ENCODE results near the gene DCAF8L1.

DNA sequence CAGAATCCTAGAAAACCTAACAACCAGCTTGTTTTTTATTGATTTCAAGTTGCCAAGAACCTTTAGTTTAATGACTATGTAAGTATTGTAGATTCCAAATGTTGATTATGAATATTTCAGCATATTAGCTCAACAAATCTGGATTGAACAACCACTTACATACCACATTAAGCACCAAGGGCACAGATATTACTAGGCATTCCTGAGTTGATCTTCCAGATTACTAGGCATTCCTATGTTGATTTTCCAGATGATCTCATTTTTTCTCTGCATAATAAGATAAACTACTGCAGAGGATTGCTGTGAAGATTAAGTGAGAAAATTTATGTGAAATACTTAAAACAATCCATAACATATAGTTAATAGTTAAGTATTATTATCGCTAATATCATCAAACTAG, 17.4 kb upstream of the DCAF8L1 start:
- TF ChIP-seq POLR2AphosphoS5 (IDR thresholded peaks at IDR 0.05; ENCODE audit: insufficient read depth in 1 of 2, low read depth in 1 of 2) (no peak), POLR2A (IDR thresholded peaks at IDR 0.05) (no peak)
- TF ChIP-seq, protein P1, sequence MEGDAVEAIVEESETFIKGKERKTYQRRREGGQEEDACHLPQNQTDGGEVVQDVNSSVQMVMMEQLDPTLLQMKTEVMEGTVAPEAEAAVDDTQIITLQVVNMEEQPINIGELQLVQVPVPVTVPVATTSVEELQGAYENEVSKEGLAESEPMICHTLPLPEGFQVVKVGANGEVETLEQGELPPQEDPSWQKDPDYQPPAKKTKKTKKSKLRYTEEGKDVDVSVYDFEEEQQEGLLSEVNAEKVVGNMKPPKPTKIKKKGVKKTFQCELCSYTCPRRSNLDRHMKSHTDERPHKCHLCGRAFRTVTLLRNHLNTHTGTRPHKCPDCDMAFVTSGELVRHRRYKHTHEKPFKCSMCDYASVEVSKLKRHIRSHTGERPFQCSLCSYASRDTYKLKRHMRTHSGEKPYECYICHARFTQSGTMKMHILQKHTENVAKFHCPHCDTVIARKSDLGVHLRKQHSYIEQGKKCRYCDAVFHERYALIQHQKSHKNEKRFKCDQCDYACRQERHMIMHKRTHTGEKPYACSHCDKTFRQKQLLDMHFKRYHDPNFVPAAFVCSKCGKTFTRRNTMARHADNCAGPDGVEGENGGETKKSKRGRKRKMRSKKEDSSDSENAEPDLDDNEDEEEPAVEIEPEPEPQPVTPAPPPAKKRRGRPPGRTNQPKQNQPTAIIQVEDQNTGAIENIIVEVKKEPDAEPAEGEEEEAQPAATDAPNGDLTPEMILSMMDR (IDR thresholded peaks at IDR 0.05): no peak

Measured in vagina (tissue), 2 donors.